Measurements from ENCODE around the gene CELF5.

GRCh38 chr19:3253270-3253669, 28.8 kb downstream of the CELF5 start:
- TF ChIP-seq CTCF (IDR thresholded peaks at IDR 0.05) (no peak), EZH2 (IDR thresholded peaks at IDR 0.05; ENCODE audit: borderline replicate concordance, insufficient read depth, low read depth, low read length, poor library complexity, severe bottlenecking) (no peak)

All from B cell (primary cell).